HEK293T (cell line): Measurements from ENCODE around the gene GNA12.
"Not testable (repeated sequence)": the region's sequence is repeated elsewhere in the genome, so short reads cannot be mapped to it uniquely, and the experiment has no call there.

Experiments
- CTCF ChIA-PET: fragments of 350-600 bp; formaldehyde crosslinking; extraction: SDS; loops from one replicate; lab custom pipeline; 2021; ENCODE audit warnings: antibody characterized with exemption, inconsistent platforms; lab: Yijun Ruan, JAX
- POLR2A ChIA-PET: fragments of 350-600 bp; formaldehyde crosslinking; extraction: SDS; loops from one replicate; lab custom pipeline; 2020; ENCODE audit warnings: antibody characterized with exemption, inconsistent platforms; lab: Yijun Ruan, JAX
- DNase-seq: peaks from one replicate; pipeline ENCODE4 v3.0.0; 2012; ENCODE audit warnings: mixed read lengths; ENCODE audit errors: extremely low spot score
- ARNT ChIP-seq: fragments of 450-650 bp; IDR thresholded peaks from 2 replicates; pipeline ENCODE4 v1.6.1; 2017; ENCODE audit warnings: mild to moderate bottlenecking
- BHLHE40 ChIP-seq: fragments of 450-650 bp; IDR thresholded peaks from 2 replicates; pipeline ENCODE4 v1.6.1; 2016; ENCODE audit warnings: mild to moderate bottlenecking, moderate library complexity, borderline replicate concordance
- CTBP1 ChIP-seq: fragments of 450-650 bp; IDR thresholded peaks from 2 replicates; pipeline ENCODE4 v1.6.1; 2016; ENCODE audit warnings: borderline replicate concordance
- ELF4 ChIP-seq: fragments of 450-650 bp; IDR thresholded peaks from 2 replicates; pipeline ENCODE4 v1.6.1; 2017; ENCODE audit warnings: antibody characterized with exemption
- FOXA1 ChIP-seq: fragments of 450-650 bp; IDR thresholded peaks from 2 replicates; pipeline ENCODE4 v1.6.1; 2016; ENCODE audit warnings: mild to moderate bottlenecking
- FOXK2 ChIP-seq: fragments of 450-650 bp; IDR thresholded peaks from 2 replicates; pipeline ENCODE4 v1.6.1; 2016; ENCODE audit warnings: mild to moderate bottlenecking
- FOXM1 ChIP-seq: fragments of 450-650 bp; IDR thresholded peaks from 2 replicates; pipeline ENCODE4 v1.6.1; 2017; ENCODE audit warnings: mild to moderate bottlenecking, borderline replicate concordance
- HDGF ChIP-seq: fragments of 450-650 bp; IDR thresholded peaks from 2 replicates; pipeline ENCODE4 v1.6.1; 2017; ENCODE audit warnings: antibody characterized with exemption, borderline replicate concordance
- L3MBTL2 ChIP-seq: fragments of 450-650 bp; conservative IDR thresholded peaks from 2 replicates; pipeline ENCODE4 v1.6.1; 2016; ENCODE audit warnings: mild to moderate bottlenecking
- LEF1 ChIP-seq: fragments of 450-650 bp; IDR thresholded peaks from 2 replicates; pipeline ENCODE4 v1.6.1; 2017; ENCODE audit warnings: mild to moderate bottlenecking, borderline replicate concordance
- NFRKB ChIP-seq: fragments of 450-650 bp; IDR thresholded peaks from 2 replicates; pipeline ENCODE4 v1.6.1; 2016; ENCODE audit warnings: mild to moderate bottlenecking, moderate library complexity
- PKNOX1 ChIP-seq: fragments of 450-650 bp; IDR thresholded peaks from 2 replicates; pipeline ENCODE4 v1.6.1; 2016
- SP1 ChIP-seq: fragments of 450-650 bp; IDR thresholded peaks from 2 replicates; pipeline ENCODE4 v1.6.1; 2017
- SUZ12 ChIP-seq: fragments of 450-650 bp; IDR thresholded peaks from 2 replicates; pipeline ENCODE4 v1.6.1; 2016; ENCODE audit warnings: mild to moderate bottlenecking
- TARDBP ChIP-seq: fragments of 450-650 bp; IDR thresholded peaks from 2 replicates; pipeline ENCODE4 v1.6.1; 2016
- ZNF384 ChIP-seq: fragments of 450-650 bp; IDR thresholded peaks from 2 replicates; pipeline ENCODE4 v1.6.1; 2016

Gene GNA12

GRCh38 chr7:2755531-2755930 is 88.6 kb downstream of the GNA12 start:
- DNase-seq = no peak
- POLR2A ChIA-PET = no interaction called here
- TF ChIP-seq SP1 = no peak
- no peak for TF ChIP-seq TARDBP
- TF ChIP-seq FOXK2 = no peak
- no peak for TF ChIP-seq SUZ12
- TF ChIP-seq HDGF = no peak
- TF ChIP-seq CTBP1 = no peak
- TF ChIP-seq NFRKB = no peak
- no peak for TF ChIP-seq PKNOX1
- TF ChIP-seq ELF4 = no peak
- TF ChIP-seq ZNF384 = no peak
- TF ChIP-seq FOXM1 = no peak
- TF ChIP-seq LEF1 = no peak
- TF ChIP-seq FOXA1 = no peak
- no peak for TF ChIP-seq ARNT
- TF ChIP-seq L3MBTL2 = no peak
- TF ChIP-seq BHLHE40 = no peak
- CTCF ChIA-PET = no interaction called here

- DNase-seq = no peak
- ChIA-PET CTCF (no interaction called here), POLR2A (no interaction called here)
- TF ChIP-seq BHLHE40 = no peak
- no peak for TF ChIP-seq HDGF
- no peak for TF ChIP-seq FOXA1
- no peak for TF ChIP-seq ARNT
- no peak for TF ChIP-seq ZNF384
- TF ChIP-seq NFRKB = no peak
- no peak for TF ChIP-seq FOXM1
Observed at GRCh38 chr7:2754912-2755311, 89.2 kb downstream of the GNA12 start.

- ChIA-PET CTCF (no interaction called here), POLR2A (no interaction called here)
- TF ChIP-seq ELF4 = no peak
- no peak for TF ChIP-seq FOXK2
- no peak for TF ChIP-seq FOXM1
- no peak for TF ChIP-seq FOXA1
- no peak for TF ChIP-seq CTBP1
- no peak for TF ChIP-seq BHLHE40
- TF ChIP-seq SUZ12 = no peak
- no peak for TF ChIP-seq HDGF
- TF ChIP-seq ZNF384 = no peak
- TF ChIP-seq ARNT = no peak
- TF ChIP-seq L3MBTL2 = no peak
- no peak for DNase-seq
Observed at GRCh38 chr7:2754086-2754485, 90.0 kb downstream of the GNA12 start.

GRCh38 chr7:2753148-2753547 is 91.0 kb downstream of the GNA12 start:
- TF ChIP-seq BHLHE40 (no peak), FOXM1 (no peak), SP1 (no peak), FOXA1 (no peak), ELF4 (no peak), HDGF (no peak), CTBP1 (no peak), ZNF384 (no peak), TARDBP (no peak), ARNT (no peak), LEF1 (no peak), PKNOX1 (no peak), FOXK2 (no peak), NFRKB (no peak), SUZ12 (no peak), L3MBTL2 (no peak)

GRCh38 chr7:2751086-2751485 is 93.0 kb downstream of the GNA12 start:
- no peak for DNase-seq
- CTCF ChIA-PET = interaction anchor here (1.1 kb wide), 1 partner anchor 16 kb away, joined by 3 read pairs; no protein-coding TSS in a partner anchor
- POLR2A ChIA-PET = no interaction called here
- TF ChIP-seq L3MBTL2 = no peak
- TF ChIP-seq ELF4 = no peak
- TF ChIP-seq CTBP1 = no peak
- no peak for TF ChIP-seq NFRKB
- no peak for TF ChIP-seq ARNT
- no peak for TF ChIP-seq ZNF384
- TF ChIP-seq FOXM1 = no peak
- no peak for TF ChIP-seq LEF1

More at GRCh38 chr7:2753148-2753547, 91.0 kb downstream of the GNA12 start:
- POLR2A ChIA-PET = no interaction called here
- DNase-seq = no peak
- CTCF ChIA-PET = no interaction called here

GRCh38 chr7:2750004-2750407 is 94.1 kb downstream of the GNA12 start:
- CTCF ChIA-PET = no interaction called here
- TF ChIP-seq BHLHE40 (no peak), SUZ12 (no peak), NFRKB (no peak), CTBP1 (no peak), LEF1 (no peak), FOXK2 (no peak), SP1 (no peak)
- no peak for DNase-seq
- POLR2A ChIA-PET = no interaction called here

- POLR2A ChIA-PET, CTCF ChIA-PET, DNase-seq: not testable (repeated sequence)
Observed at GRCh38 chr7:2748684-2749083, 95.4 kb downstream of the GNA12 start.

- CTCF ChIA-PET, DNase-seq, POLR2A ChIA-PET: not testable (repeated sequence)
Observed at GRCh38 chr7:2743523-2744185, 100.5 kb downstream of the GNA12 start.
